ENCODE data around the gene ONECUT2. TPM values are rescaled to one million over a fixed set of nuclear protein-coding genes. Genes with fewer than 3 reads are reported as not detected.

The ONECUT2 gene
- total RNA-seq, 2 experiments from 2014 or later = not detected

DNA sequence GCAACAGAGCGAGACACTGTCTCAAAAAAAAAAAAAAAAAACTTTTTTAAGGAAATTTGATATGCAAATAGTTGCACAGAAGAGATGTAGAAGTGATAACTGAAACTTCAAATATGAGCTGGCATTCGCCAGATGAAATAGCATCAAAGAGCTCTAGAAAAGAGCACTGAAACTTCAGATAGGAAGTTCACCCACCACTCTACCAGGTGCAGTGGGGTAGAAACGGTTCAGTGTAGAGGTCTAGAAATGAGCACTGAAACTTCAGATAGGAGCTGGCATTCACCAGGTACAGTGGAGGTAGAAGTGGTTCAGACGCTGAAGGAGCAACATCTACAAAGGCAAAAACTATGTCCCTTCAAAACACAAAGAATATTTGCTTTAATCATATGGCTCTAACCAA is 9.0 kb upstream of the ONECUT2 start:
- no peak overlapping the region for H3K4me3 Mint-ChIP-seq
- peaks cover 40% of the 10 kb centered on the region for H3K27me3 Mint-ChIP-seq
- ChIA-PET POLR2A (no interaction called here), CTCF (no interaction called here)
- no peak overlapping the region for H3K27ac Mint-ChIP-seq
- DNase-seq = no peak
- H3K9me3 Mint-ChIP-seq = no peaks in the 10 kb centered on the region
- H3K4me1 Mint-ChIP-seq = peaks cover 6% of the 10 kb centered on the region
- peaks cover 14% of the 10 kb centered on the region for H3K36me3 Mint-ChIP-seq (ENCODE audit: low read depth)

DNA sequence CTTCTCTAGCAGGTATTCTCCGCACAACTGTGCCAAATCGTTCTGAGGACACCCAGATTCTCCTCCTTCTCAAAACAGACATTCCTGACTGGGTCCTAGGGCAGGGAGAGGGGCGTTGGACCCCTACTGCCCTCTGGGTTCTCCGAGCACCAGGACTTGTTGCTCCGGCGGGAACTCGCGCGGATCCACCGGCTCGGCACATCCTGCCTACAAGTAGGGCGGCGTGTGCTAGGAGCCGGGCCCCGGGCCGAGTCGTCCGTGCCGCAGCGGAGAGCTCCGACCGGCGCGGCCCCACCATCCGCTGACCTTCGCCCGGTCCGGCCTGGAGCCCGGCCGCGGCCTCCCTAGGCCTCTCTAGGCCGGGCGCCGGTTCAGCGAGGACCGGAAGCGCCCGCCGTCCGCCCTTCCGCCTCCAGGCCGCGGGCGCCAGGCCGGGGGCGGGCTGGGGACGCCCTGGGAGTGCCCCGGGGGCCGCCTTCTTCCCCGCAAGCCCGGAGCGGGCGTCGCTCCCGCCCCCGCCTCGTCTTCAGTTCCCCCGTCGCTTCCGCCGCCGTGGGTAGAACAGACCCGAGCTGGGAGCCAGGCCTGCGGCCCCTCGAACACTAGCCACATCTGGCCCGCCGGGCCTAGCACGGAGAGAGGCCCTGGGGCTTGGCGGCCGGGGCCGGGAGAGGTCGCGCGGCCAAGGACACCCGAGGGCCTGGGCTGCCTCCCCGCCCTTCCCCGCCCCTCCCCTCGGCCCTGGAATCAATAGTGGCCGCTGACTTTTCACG is 7.6 kb upstream of the ONECUT2 start:
- ChIA-PET CTCF (no interaction called here), POLR2A (no interaction called here)
- Mint-ChIP-seq H3K36me3 (ENCODE audit: low read depth) (peaks cover 14% of the 10 kb centered on the region), H3K4me3 (no peak overlapping the region), H3K4me1 (peaks cover 6% of the 10 kb centered on the region), H3K9me3 (no peaks in the 10 kb centered on the region), H3K27ac (no peak overlapping the region), H3K27me3 (peaks cover 48% of the 10 kb centered on the region)
- DNase-seq = no peak

DNA sequence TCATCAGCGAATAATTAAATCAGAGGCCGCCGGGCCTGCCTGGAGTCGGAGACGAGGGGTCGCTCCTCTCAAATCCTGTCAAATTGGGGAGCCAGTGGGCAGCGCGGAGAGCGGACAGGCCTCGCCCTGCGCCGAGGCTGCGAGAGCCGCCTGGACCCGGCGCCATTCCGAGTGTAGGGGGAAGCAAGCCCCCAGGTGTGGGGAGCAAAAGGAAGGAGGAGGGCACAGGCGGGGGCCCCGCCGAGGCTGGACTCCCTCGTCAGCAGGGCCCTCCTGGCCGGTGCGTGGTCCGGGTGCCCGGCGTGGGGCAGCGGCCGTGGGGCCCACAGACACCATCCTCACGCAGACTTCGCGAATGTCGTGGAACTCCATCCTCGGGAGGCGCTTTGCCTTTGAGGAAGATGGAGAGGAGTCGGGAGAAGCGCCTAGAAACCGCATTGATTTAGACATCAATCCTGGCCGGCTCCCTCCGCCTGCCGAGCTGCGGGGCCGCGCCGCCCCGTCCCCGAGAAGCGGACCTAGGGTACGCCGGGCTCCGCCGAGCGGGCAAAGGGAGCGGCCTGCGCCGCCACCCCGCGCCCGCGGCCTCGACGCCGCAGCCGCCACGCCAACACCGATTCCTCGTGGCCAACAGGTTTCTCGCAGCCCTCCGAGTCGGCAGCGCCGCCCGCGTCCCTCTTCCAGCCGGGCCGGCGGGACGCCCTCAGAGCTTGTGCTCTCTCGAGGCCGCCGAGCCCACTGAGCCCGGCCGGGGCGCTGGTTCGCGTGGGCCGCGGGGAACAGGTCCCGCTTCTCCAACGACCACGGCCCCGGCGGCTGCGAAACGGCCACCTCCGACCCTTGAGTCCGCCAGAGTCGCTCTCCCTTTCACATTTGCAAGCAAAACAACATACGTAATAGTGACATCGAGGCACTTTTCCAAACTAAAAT is 6.7 kb upstream of the ONECUT2 start:
- Mint-ChIP-seq H3K27me3 (peaks cover 56% of the 10 kb centered on the region), H3K36me3 (ENCODE audit: low read depth) (peaks cover 14% of the 10 kb centered on the region), H3K4me3 (no peak overlapping the region), H3K27ac (no peak overlapping the region), H3K9me3 (no peaks in the 10 kb centered on the region), H3K4me1 (peaks cover 6% of the 10 kb centered on the region)
- ChIA-PET CTCF (no interaction called here), POLR2A (interaction anchor here (2.0 kb wide), 1 partner anchor 10 kb away, joined by 6 read pairs; no protein-coding TSS in a partner anchor)
- DNase-seq = no peak

DNA sequence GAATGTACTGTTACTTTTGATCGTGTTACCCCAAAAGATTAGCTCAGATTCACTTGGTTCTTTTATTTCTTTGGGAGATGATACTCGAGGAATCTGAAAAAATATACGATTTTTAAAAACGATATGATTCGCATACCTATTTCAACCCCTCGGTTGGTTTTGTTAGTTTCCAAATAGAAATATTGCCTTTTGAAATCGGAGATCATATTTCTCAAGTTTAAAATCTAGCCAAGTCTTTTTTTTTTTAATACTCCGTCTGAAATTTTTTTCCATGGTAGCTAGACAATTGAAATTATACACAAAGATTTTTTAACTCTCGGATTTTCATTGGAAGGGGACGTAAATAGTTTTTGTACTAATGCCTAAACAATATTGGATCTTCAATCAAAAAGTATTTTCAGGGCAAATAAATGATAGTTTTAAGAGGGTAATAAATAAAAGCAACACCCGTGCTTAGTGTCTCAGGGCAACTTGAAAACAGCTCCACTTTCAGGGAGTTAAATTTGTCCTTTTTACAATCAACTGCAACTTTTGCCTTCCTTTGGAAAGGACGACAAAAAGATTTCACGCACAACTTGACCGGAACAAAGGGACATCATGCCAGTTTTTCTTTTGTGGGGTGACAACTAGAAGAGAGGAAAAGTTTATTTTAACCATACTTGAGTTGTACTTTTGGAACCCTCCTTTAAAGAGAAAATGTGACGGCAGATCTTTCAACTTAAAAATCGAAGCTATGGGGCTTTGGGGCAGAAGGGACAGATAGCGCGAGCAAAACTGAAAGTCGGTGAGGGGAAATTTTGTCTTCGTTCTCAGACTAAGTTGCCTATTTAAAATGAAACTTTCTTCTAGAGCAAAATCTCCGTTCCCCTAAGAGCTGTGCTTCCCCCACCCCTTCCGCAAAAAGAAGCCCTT is 5.8 kb upstream of the ONECUT2 start:
- peak overlapping the region; percentile 55 for H3K27ac Mint-ChIP-seq
- no peak for DNase-seq
- peaks cover 64% of the 10 kb centered on the region for H3K27me3 Mint-ChIP-seq
- ChIA-PET POLR2A (interaction anchor here (2.0 kb wide), 1 partner anchor 9 kb away, joined by 6 read pairs; no protein-coding TSS in a partner anchor), CTCF (no interaction called here)
- peaks cover 7% of the 10 kb centered on the region for H3K4me1 Mint-ChIP-seq
- peaks cover 14% of the 10 kb centered on the region for H3K36me3 Mint-ChIP-seq (ENCODE audit: low read depth)
- no peaks in the 10 kb centered on the region for H3K9me3 Mint-ChIP-seq
- H3K4me3 Mint-ChIP-seq = peak overlapping the region; percentile 38

DNA sequence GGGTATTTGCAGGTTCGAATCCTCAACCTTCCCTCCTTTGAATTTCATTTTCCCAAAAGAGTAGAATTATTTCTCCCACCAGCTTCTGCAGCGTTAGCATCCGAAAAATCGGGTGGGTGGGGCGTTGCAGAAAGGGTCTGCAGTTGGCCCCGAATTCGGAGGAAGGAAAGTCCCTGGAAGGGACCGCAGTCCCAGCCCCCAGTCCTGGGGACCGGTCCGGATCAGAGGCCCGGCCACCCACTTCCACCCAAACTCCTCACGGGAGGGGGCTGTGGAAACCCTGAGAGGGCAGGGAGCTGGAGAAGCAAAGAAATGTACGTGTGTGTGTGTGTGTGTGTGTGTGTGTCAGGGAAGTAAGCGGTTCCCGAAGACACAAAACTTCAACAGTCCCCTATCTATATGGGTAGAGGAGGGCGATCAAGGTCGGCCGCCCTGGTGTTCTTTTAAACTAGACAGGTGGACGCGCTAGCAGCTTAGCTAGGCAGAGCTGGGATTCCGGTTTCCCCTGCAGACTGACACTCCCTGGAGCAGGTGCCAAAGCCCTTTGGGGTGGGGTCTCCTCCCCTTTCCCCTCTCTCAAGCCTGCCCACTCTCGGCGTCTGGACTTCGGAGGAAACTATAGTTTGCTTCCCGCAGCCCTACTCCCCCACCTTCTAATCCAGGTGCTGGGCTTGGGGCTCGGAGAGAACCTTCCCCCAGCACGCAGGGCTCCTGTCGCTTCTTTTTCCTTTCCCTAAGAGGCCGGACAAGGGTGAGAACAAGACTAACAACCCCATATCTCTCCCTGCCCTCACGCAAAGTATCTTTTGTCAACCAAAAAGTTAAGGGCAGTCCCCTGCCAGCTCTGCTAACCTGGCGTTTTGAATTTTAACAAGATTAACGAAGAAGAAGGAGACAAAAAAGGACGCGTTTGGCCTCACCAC is 4.8 kb upstream of the ONECUT2 start:
- DNase-seq = no peak
- Mint-ChIP-seq H3K9me3 (no peaks in the 10 kb centered on the region), H3K4me1 (peaks cover 11% of the 10 kb centered on the region), H3K27me3 (peaks cover 68% of the 10 kb centered on the region), H3K36me3 (ENCODE audit: low read depth) (peaks cover 14% of the 10 kb centered on the region), H3K4me3 (no peak overlapping the region), H3K27ac (no peak overlapping the region)
- CTCF ChIA-PET = no interaction called here
- POLR2A ChIA-PET = interaction anchor here (2.0 kb wide), 1 partner anchor 8 kb away, joined by 6 read pairs; no protein-coding TSS in a partner anchor

DNA sequence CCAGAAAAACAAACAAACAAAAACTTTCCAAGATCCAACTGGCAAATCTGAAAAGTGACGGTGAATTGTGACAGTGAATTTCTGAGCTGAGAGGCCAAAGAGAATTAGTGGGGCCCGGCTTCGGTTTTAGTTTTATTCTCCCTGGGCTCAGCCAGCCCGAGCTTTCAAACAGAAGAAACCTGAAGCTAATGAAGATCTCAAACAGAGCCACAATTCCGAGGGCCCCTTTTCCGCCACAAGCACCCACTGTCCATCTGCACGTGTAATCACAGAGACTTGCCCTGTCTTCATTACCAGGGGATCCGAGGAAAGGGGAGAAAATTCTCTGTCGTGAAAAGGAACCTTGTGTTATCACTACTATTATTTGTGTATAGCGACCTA is 4.2 kb upstream of the ONECUT2 start:
- peaks cover 67% of the 10 kb centered on the region for H3K27me3 Mint-ChIP-seq
- CTCF ChIA-PET = no interaction called here
- peaks cover 12% of the 10 kb centered on the region for H3K4me1 Mint-ChIP-seq
- H3K27ac Mint-ChIP-seq = no peak overlapping the region
- H3K9me3 Mint-ChIP-seq = no peaks in the 10 kb centered on the region
- peaks cover 16% of the 10 kb centered on the region for H3K36me3 Mint-ChIP-seq (ENCODE audit: low read depth)
- H3K4me3 Mint-ChIP-seq = no peak overlapping the region
- no peak for DNase-seq
- POLR2A ChIA-PET = no interaction called here

DNA sequence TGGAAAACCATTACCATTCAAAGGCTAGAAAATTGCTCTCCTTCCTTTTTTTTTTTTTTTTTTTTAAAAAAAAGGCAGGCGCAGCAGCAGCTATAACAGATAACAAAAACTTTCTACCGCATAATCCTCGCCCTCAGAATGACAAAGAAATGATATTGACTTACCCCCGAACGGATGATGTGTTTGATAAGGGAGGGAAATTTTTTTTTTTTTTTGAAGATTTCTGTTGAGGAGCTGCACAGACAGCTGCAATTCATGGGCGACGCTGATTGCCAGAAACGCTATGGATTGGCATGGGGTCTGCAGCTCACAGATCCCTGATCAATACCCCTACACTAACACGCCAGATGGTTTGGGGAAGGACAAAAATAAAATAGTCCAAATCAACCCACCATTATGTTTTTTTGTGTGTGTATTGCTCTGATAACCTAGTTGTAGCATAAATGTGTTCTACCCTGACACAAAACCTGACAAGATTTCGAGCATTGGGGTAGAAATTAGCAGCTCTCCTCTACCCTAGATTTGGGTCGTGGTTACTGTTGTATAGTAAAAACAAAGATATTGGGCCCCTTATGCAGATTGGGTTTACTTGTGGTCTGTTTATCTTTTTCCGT is 3.6 kb upstream of the ONECUT2 start:
- DNase-seq = no peak
- no peak overlapping the region for H3K4me3 Mint-ChIP-seq
- no peaks in the 10 kb centered on the region for H3K9me3 Mint-ChIP-seq
- H3K27me3 Mint-ChIP-seq = peaks cover 69% of the 10 kb centered on the region
- peaks cover 16% of the 10 kb centered on the region for H3K4me1 Mint-ChIP-seq
- ChIA-PET CTCF (no interaction called here), POLR2A (no interaction called here)
- no peak overlapping the region for H3K27ac Mint-ChIP-seq
- H3K36me3 Mint-ChIP-seq (ENCODE audit: low read depth) = peaks cover 20% of the 10 kb centered on the region

DNA sequence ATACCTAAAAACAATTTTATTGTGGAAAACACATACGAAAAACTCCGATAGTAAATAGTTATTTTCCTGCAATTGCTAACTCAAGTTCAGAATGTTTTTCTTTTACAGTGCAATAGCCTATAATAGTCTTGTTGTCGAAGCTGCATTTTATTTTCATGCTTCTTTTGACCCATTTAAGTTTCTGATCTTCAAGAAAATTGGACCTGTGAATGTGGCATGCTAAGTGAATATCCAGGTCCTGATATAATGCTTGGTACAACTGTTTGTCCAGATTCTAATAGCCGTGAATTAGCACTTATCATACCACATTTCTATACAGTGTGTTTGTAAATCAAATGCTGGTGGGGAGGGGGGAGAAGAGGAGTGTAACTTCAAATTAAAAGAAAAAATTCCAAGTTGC is 3.0 kb upstream of the ONECUT2 start:
- H3K27ac Mint-ChIP-seq = no peak overlapping the region
- H3K27me3 Mint-ChIP-seq = peaks cover 71% of the 10 kb centered on the region
- DNase-seq = no peak
- ChIA-PET CTCF (no interaction called here), POLR2A (no interaction called here)
- H3K4me1 Mint-ChIP-seq = peaks cover 21% of the 10 kb centered on the region
- H3K36me3 Mint-ChIP-seq (ENCODE audit: low read depth) = peaks cover 26% of the 10 kb centered on the region
- H3K4me3 Mint-ChIP-seq = no peak overlapping the region
- H3K9me3 Mint-ChIP-seq = no peaks in the 10 kb centered on the region

DNA sequence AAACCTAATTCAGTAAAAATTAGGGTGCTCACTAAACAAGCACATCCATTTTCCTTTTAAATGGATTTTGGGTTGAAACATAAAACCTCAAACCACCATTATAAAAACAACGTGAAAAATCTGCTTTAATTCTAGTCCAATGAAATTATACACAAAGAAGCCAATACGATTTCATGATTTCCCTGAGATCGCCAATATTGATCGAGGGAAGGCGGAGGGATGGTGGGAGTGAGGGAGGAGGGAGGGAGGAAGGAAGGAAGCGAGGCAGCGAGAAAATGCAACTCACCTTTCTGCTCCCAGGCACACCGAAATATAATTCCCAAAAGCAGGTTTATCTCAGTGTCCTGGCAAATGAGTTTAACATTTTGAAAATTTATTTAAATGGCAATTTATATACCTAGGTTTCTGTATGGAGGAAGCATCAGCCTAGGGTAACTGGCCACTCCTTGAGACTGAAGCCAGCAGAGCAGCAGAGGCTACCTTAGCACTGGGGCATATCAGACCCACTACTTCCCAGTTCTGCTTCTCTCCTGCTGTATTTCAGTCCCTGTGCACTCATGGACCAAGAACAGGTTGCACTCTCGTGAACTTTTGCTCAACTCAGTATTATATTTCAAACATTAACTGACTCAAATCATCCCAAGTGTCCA is 2.3 kb upstream of the ONECUT2 start:
- ChIA-PET POLR2A (no interaction called here), CTCF (no interaction called here)
- peaks cover 26% of the 10 kb centered on the region for H3K4me1 Mint-ChIP-seq
- no peak overlapping the region for H3K27ac Mint-ChIP-seq
- peaks cover 28% of the 10 kb centered on the region for H3K36me3 Mint-ChIP-seq (ENCODE audit: low read depth)
- H3K9me3 Mint-ChIP-seq = no peaks in the 10 kb centered on the region
- H3K4me3 Mint-ChIP-seq = no peak overlapping the region
- no peak for DNase-seq
- H3K27me3 Mint-ChIP-seq = peaks cover 76% of the 10 kb centered on the region

DNA sequence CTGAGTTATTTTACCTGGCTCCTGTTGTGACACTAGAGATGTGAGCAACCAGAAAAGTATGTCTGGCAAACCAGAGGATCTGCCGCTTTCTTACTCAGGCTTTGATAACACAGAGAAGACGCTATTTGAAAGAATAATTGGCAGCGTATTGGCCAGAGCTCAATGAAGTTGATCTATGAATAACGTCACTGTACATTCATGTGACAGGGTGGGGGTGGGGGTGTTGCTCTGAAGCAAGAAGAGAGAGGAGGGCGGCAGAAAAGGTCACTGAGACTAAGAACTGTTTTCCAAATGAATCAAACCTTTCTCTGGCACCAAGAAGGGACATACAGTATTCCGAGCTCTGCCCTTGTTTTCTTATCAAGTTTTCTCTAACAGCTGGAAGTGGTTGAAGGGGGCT is 1.7 kb upstream of the ONECUT2 start:
- no peak overlapping the region for H3K4me3 Mint-ChIP-seq
- DNase-seq = no peak
- H3K27me3 Mint-ChIP-seq = peaks cover 82% of the 10 kb centered on the region
- peaks cover 28% of the 10 kb centered on the region for H3K36me3 Mint-ChIP-seq (ENCODE audit: low read depth)
- CTCF ChIA-PET = no interaction called here
- no peaks in the 10 kb centered on the region for H3K9me3 Mint-ChIP-seq
- peaks cover 26% of the 10 kb centered on the region for H3K4me1 Mint-ChIP-seq
- no peak overlapping the region for H3K27ac Mint-ChIP-seq
- POLR2A ChIA-PET = no interaction called here

DNA sequence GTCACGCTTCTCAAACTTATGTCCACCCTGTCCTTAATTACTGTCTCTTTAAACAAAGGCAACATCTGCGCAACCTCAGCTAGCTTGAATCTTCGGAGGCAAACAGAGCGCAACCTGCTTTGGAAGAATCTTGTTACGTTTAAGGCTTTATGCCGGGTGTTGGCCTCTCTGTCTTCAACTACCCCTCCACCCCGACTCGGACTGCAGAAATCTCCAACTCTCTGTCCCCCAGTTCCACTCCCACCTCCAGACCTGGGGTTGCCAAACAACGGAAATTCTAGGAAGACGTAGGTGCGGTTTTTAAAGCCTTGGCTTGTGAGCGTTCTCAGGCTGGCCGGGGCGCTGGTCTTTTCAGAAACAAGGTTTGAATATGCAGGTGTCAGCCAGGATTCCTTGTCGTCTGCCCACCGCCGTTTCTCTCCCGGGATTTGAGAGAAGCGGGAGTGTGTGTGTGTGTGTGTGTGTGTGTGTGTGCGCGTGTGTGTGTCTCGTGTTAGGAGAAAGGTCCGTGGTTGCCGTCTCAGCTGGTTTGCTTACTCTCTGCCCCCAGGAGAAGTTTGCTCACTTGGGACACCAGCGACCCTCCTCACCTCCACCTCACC is 1.1 kb upstream of the ONECUT2 start:
- Mint-ChIP-seq H3K27ac (peak overlapping the region; percentile 9), H3K9me3 (no peaks in the 10 kb centered on the region), H3K4me3 (no peak overlapping the region), H3K36me3 (ENCODE audit: low read depth) (peaks cover 26% of the 10 kb centered on the region), H3K4me1 (peaks cover 30% of the 10 kb centered on the region), H3K27me3 (peaks cover 85% of the 10 kb centered on the region)
- ChIA-PET CTCF (no interaction called here), POLR2A (no interaction called here)
- no peak for DNase-seq

All from activated CD4-positive, alpha-beta memory T cell treated with anti-CD3 and anti-CD28 coated beads, Interleukin-2, amount 10 ng/mL, durations not matched to agents 7 days and 5 days (primary cell).